Peyer's patch (tissue), 4 donors: Measurements from ENCODE around the gene TAS2R43.
"Not testable (repeated sequence)": the region's sequence is repeated elsewhere in the genome, so short reads cannot be mapped to it uniquely, and the experiment has no call there.

Source experiments
- POLR2A ChIP-seq, 2 donors: fragments of 450-650 bp; IDR thresholded peaks; one replicate each; pipeline ENCODE4 v1.5.1; 2017; ENCODE audit warnings: antibody characterized with exemption in 2 of 2, mild to moderate bottlenecking in 2 of 2, moderate library complexity in 2 of 2
- TF ChIP-seq, protein P1 (sequence below), 6 experiments: fragments of 450-650 bp in 4 of 6; fragments of 200-600 bp in 2 of 6; sonication (generic) in 1 of 6; IDR thresholded peaks; one replicate each; pipeline ENCODE4 v1.5.1; 2017 to 2019; ENCODE audit warnings: antibody characterized with exemption in 6 of 6, mild to moderate bottlenecking in 3 of 6, moderate library complexity in 1 of 6

DNA sequence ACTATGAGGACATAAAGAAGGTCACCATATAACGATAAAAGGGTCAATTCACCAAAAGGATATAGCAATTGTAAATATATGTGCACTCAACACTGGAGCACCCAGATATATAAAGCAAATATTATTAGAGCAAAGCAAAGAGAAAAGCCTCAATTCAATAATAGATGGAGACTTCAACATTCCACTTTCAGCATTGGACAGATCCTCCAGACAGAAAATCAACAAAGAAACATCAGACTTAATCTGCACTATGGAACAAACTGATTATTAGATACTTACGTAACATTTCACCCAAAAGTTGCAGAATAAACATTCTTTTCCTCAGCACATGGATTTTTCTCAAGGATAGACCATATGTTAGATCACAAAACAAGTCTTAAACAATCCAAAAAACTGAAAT is 50.7 kb downstream of the TAS2R43 start:
- TF ChIP-seq, protein P1, sequence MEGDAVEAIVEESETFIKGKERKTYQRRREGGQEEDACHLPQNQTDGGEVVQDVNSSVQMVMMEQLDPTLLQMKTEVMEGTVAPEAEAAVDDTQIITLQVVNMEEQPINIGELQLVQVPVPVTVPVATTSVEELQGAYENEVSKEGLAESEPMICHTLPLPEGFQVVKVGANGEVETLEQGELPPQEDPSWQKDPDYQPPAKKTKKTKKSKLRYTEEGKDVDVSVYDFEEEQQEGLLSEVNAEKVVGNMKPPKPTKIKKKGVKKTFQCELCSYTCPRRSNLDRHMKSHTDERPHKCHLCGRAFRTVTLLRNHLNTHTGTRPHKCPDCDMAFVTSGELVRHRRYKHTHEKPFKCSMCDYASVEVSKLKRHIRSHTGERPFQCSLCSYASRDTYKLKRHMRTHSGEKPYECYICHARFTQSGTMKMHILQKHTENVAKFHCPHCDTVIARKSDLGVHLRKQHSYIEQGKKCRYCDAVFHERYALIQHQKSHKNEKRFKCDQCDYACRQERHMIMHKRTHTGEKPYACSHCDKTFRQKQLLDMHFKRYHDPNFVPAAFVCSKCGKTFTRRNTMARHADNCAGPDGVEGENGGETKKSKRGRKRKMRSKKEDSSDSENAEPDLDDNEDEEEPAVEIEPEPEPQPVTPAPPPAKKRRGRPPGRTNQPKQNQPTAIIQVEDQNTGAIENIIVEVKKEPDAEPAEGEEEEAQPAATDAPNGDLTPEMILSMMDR (IDR thresholded peaks at IDR 0.05) = not testable (repeated sequence)
- not testable (repeated sequence) for TF ChIP-seq POLR2A (IDR thresholded peaks at IDR 0.05)
